Measurements from ENCODE around the gene ANKRD12.

Gene ANKRD12

DNA sequence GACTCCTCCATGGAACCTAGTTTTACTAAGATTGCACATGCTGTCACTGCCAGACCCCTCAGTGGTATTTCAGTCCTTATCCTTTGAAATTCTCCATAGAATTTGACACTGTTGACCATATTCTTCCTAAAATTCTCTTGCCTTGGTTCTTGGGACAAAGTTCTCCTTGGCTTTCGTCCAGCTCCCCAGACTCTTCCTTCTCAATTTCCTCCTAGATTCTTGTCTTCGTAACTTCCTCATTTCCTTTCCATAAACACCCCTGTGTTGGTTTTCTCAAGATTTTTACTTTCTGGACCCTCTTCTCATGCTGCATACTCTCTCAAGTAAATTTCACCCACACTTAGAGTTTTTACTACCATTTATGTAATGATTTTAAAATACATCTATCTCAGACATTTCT, 101.4 kb downstream of the ANKRD12 start:
- H3K4me3 ChIP-seq (ENCODE audit: low read depth, low read length), result no peak overlapping the region
- in situ Hi-C loops (cut with HindIII; ENCODE audit: low sequenced_read_pairs), result no loop called here
- no peak for TF ChIP-seq CTCF (IDR thresholded peaks at IDR 0.05; ENCODE audit: low read depth, low read length, missing control alignments)
- DNase-seq (ENCODE audit: low read depth), result no peak

DNA sequence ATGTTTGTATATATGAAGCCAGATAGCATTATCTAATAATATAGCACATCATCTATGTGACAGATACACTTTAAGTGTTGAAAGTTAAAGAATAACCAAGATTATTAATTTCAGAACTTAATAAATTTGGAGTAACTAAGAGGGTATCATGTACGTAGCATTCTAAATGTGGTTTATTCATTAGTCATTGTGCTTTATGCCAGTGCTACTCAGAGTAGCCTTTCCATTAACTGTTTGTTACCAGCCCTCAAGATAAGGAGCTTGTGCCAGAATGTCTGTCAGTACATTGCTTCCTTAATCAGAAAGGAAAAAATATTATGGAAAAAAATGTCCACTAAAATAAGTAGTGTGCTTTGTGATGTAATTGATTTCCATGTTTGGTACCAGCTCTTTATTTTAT, 103.1 kb downstream of the ANKRD12 start:
- no peak for TF ChIP-seq CTCF (IDR thresholded peaks at IDR 0.05; ENCODE audit: low read depth, low read length, missing control alignments)
- no peak for DNase-seq (ENCODE audit: low read depth)

DNA sequence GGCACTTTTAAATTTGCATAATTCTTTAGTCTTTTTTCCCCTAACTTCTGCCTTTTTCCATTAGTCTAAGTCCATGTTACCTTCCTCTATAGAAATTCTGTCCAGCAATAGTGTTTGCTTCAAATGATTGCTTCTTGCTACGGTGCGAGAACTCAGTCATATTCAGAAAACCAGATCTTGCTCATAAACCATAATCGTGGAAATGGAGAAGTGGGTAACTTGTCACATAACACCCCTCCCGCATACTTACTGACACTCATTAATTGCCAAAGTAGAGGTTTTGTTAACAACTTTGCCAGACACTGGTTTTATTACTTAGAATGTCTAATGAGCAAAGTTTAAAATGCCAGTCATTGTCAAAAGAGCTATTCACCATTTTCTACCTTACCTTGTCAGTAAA, 103.7 kb downstream of the ANKRD12 start:
- H3K4me3 ChIP-seq (ENCODE audit: low read depth, low read length), result no peak overlapping the region
- DNase-seq (ENCODE audit: low read depth), result no peak
- no peak for TF ChIP-seq CTCF (IDR thresholded peaks at IDR 0.05; ENCODE audit: low read depth, low read length, missing control alignments)
- in situ Hi-C loops (cut with HindIII; ENCODE audit: low sequenced_read_pairs), result no loop called here

More for the DNA sequence above, 103.1 kb downstream of the ANKRD12 start:
- in situ Hi-C loops (cut with HindIII; ENCODE audit: low sequenced_read_pairs), result no loop called here
- no peak overlapping the region for H3K4me3 ChIP-seq (ENCODE audit: low read depth, low read length)

DNA sequence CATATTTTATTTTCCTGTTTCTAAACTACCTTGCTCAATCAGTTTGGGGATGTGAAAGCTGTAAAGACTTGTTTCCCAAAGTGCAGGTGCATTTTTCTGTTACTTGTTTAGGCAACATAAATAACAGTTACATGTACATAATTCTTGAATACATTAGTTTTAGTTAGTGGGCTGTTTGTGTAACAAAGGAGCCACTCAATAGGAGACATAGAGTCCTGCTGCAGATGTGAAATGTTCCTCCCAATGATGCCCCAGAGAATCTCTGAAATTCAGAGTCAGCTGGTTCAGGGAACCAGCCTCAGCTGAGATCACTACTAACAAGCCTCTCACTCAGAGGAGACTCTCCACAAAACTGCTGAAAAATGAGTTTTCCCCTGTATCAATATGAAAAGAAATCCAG, 106.4 kb downstream of the ANKRD12 start:
- in situ Hi-C loops (cut with HindIII; ENCODE audit: low sequenced_read_pairs), result no loop called here
- no peak for DNase-seq (ENCODE audit: low read depth)
- no peak overlapping the region for H3K4me3 ChIP-seq (ENCODE audit: low read depth, low read length)
- no peak for TF ChIP-seq CTCF (IDR thresholded peaks at IDR 0.05; ENCODE audit: low read depth, low read length, missing control alignments)

DNA sequence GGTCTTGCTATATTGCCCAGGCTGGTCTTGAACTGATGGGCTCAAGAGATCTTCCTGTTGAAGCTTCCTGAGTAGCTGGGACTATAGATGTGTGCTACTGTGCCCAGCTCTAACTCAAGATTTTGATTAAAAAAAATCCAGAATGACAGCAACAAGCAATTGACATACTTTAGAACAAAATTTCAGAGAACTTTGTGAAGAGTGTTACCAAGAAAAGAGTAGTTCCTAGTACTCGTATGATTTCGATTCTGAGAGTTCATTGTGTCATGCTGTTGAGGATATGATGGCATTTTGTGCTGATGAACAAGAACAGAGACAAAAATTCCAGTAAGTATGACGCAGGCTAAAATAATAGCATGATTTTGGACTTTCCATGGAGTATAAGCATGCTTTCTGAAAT, 107.8 kb downstream of the ANKRD12 start:
- no peak for DNase-seq (ENCODE audit: low read depth)
- TF ChIP-seq CTCF (IDR thresholded peaks at IDR 0.05; ENCODE audit: low read depth, low read length, missing control alignments), result no peak
- H3K4me3 ChIP-seq (ENCODE audit: low read depth, low read length), result no peak overlapping the region
- in situ Hi-C loops (cut with HindIII; ENCODE audit: low sequenced_read_pairs), result no loop called here

DNA sequence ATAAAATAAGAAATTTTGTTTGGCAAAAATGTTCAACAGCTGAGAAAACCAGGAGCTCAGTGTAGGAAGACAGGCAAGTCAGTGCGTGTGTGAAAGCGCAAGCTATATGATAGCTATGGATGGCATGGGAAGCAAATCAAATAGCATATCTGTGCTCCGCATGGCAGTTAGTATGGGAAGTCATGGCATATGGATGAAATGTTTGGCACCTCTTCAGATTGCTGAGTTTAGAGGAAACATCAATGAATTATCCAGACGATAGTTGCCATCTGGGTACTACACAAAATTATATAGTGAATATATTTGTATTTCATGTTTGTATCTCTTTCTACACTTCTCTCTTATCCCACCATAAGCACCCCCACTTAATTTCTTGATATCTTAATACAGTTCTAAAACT, 112.1 kb downstream of the ANKRD12 start:
- no peak for TF ChIP-seq CTCF (IDR thresholded peaks at IDR 0.05; ENCODE audit: low read depth, low read length, missing control alignments)
- no peak overlapping the region for H3K4me3 ChIP-seq (ENCODE audit: low read depth, low read length)
- in situ Hi-C loops (cut with HindIII; ENCODE audit: low sequenced_read_pairs), result no loop called here
- DNase-seq (ENCODE audit: low read depth), result no peak

DNA sequence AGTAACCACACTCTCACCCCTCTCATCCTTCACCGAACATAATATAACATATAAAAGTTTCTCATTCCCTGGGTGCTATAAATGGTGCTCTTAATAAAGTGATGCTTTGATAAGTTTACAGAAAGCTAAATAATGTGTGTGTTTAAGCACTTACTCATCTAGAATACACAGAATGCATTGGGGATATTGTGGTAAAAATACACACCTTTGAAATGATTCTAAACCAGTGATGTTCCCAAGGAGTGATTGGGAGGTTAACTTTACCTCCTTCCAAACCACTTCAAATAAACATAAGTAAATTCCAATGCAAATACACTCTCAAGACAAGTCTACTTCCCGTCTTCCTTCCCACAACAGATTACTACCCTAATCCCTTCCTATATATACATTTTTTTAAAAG, 112.7 kb downstream of the ANKRD12 start:
- no peak overlapping the region for H3K4me3 ChIP-seq (ENCODE audit: low read depth, low read length)
- in situ Hi-C loops (cut with HindIII; ENCODE audit: low sequenced_read_pairs), result no loop called here
- no peak for TF ChIP-seq CTCF (IDR thresholded peaks at IDR 0.05; ENCODE audit: low read depth, low read length, missing control alignments)

More for the DNA sequence above, 112.7 kb downstream of the ANKRD12 start:
- DNase-seq (ENCODE audit: low read depth), result no peak

Measured in astrocyte of the cerebellum (primary cell).